ENCODE measurements around the gene MRPL21. TPM values are rescaled to one million over a fixed set of nuclear protein-coding genes. Genes with fewer than 3 reads are reported as not detected.

The MRPL21 gene
- total RNA-seq, 1 experiment from 2014 or later, result 126 TPM

DNA sequence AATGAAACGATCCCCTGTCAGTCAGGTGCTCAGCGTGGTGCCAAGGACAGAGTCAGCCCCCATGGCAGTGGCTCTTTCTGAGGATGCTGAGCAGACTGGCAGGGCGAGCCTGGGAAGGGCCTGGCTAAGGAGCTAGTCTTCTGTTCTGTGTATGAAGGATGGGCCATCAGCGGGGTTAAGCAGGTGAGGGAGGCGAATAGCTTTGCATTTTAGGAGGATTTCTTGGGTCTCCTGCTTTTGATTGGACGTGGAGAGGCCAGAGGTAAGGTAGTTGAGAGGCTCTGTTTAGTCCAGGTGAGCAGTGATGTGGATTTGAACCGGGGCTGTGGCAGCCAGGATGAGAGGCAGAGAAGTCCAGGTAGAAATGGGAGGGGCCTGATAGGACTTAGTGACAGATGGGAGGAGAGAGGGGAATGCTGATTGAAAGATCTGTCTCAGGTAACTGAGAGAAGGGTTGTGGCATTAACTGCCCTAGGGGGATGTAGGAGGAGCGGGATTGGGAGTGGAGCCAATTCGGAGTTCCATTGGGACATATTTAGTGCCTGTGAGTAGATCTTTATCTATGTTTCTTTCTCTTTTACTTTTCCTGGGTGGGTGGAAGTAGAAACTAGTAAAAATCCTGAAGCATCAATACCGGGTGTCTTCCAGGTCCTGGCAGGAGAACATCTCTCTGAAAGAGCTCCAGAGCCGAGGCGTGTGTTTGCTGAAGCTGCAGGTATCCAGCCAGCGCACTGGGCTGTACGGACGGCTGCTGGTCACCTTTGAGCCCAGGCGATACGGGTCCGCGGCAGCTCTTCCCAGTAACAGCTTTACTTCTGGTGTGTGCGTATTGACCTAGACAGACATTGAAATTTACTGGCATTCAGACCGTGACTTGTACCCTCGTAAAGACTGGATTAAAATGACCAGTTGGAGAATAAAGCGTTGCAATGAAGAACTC, 2.1 kb upstream of the MRPL21 start:
- POLR2A ChIA-PET (ENCODE audit: low non-redundant PET), result no interaction called here
- peaks cover 22% of the 10 kb centered on the region for H3K4me1 ChIP-seq (ENCODE audit: insufficient read depth, low read length, poor library complexity, severe bottlenecking)
- H3K36me3 ChIP-seq (ENCODE audit: insufficient read depth, low read length, poor library complexity, severe bottlenecking), result peaks cover 39% of the 10 kb centered on the region
- no peak overlapping the region for H3K27ac ChIP-seq (ENCODE audit: low read depth, low read length, poor library complexity, severe bottlenecking)
- no peak for DNase-seq (ENCODE audit: low spot score)
- CTCF ChIA-PET, result no interaction called here
- intact Hi-C loops (cut with micrococcal nuclease; ENCODE audit: unreplicated experiment), result no loop called here
- no peaks in the 10 kb centered on the region for H3K9me3 ChIP-seq (ENCODE audit: low read depth, low read length, poor library complexity, severe bottlenecking)
- TF ChIP-seq EZH2 (IDR thresholded peaks at IDR 0.05; ENCODE audit: borderline replicate concordance, low read depth, low read length, poor library complexity, severe bottlenecking), result no peak
- TF ChIP-seq, protein P1, sequence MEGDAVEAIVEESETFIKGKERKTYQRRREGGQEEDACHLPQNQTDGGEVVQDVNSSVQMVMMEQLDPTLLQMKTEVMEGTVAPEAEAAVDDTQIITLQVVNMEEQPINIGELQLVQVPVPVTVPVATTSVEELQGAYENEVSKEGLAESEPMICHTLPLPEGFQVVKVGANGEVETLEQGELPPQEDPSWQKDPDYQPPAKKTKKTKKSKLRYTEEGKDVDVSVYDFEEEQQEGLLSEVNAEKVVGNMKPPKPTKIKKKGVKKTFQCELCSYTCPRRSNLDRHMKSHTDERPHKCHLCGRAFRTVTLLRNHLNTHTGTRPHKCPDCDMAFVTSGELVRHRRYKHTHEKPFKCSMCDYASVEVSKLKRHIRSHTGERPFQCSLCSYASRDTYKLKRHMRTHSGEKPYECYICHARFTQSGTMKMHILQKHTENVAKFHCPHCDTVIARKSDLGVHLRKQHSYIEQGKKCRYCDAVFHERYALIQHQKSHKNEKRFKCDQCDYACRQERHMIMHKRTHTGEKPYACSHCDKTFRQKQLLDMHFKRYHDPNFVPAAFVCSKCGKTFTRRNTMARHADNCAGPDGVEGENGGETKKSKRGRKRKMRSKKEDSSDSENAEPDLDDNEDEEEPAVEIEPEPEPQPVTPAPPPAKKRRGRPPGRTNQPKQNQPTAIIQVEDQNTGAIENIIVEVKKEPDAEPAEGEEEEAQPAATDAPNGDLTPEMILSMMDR (conservative IDR thresholded peaks at IDR 0.05; ENCODE audit: low read depth, low read length), result no peak
- BruUV-seq (replicated peaks), result no TSS peak
- H3K27me3 ChIP-seq (replicated peaks; ENCODE audit: insufficient read depth, low read depth, low read length, poor library complexity), result no peaks in the 10 kb centered on the region
- H3K4me3 ChIP-seq (ENCODE audit: low read depth, low read length, poor library complexity, severe bottlenecking), result peak overlapping the region; percentile 93

DNA sequence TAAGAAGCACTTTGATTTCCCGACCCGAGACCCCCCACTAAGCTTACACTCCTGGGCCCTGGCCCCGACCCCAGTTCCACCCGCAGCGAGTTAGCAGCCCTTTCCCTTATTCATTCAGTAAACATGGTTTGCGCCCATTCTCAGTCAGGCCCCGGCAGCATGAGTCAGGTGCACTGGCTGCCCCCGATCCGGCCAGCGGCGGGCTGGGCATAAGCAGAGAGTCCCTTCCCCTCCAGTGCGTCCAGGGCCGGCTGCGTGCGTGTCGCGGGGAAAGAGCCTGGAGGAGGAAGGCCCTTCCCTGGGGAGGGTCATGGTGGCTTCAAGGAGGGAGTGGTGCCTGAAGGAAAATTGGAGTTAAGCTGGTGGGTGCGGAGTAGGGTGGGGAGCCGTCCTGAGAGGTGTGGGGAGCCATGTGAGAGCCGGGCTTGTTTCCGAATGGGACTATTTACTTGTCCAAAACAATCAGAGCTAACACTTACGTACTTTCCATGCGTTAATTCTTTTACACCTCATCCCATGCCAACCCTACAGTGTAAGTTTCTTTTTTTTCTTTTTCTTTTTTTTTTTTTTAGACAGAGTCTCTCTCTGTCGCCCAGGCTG, 716 bp upstream of the MRPL21 start:
- Histone ChIP-seq H3K4me3 (ENCODE audit: low read depth, low read length, poor library complexity, severe bottlenecking) (peak overlapping the region; percentile 93), H3K4me1 (ENCODE audit: insufficient read depth, low read length, poor library complexity, severe bottlenecking) (peaks cover 22% of the 10 kb centered on the region), H3K36me3 (ENCODE audit: insufficient read depth, low read length, poor library complexity, severe bottlenecking) (peaks cover 39% of the 10 kb centered on the region), H3K27me3 (replicated peaks; ENCODE audit: insufficient read depth, low read depth, low read length, poor library complexity) (no peaks in the 10 kb centered on the region), H3K9me3 (ENCODE audit: low read depth, low read length, poor library complexity, severe bottlenecking) (no peaks in the 10 kb centered on the region), H3K27ac (ENCODE audit: low read depth, low read length, poor library complexity, severe bottlenecking) (peak overlapping the region; percentile 92)
- ChIA-PET POLR2A (ENCODE audit: low non-redundant PET) (no interaction called here), CTCF (no interaction called here)
- intact Hi-C loops (cut with micrococcal nuclease; ENCODE audit: unreplicated experiment), result no loop called here
- BruUV-seq (replicated peaks), result no TSS peak
- peak; percentile 36 for DNase-seq (ENCODE audit: low spot score)
- TF ChIP-seq, protein P1 (conservative IDR thresholded peaks at IDR 0.05; ENCODE audit: low read depth, low read length), result no peak
- no peak for TF ChIP-seq EZH2 (IDR thresholded peaks at IDR 0.05; ENCODE audit: borderline replicate concordance, low read depth, low read length, poor library complexity, severe bottlenecking)

DNA sequence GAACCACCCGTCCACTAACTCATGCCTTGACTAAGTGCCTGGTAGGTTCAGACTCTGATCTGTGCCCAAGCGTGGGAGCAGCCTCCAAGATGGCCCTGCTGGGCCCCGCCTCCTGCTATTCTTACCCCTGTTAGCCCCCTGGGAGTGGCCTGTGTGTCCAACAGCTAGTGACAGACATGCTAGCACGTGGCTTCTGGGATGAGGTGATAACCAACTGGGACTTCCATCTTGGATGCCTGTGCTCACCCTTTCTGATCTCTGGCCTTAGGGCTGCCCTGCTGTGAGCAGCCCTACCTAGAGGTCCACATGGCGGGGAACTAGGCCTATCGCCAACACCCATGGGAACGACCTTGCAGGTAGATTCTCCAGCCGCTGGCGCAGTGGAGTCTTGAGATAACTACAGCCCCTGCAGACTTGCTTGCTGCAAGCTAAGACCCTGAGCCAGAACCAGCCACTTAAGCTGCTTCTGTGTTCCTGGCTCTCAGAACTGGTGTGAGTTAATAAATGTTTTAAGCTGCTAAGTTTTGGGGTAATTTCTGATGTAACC, 2.7 kb downstream of the MRPL21 start:
- no TSS peak for BruUV-seq (replicated peaks)
- DNase-seq (ENCODE audit: low spot score), result no peak
- Histone ChIP-seq H3K27ac (ENCODE audit: low read depth, low read length, poor library complexity, severe bottlenecking) (no peak overlapping the region), H3K4me3 (ENCODE audit: low read depth, low read length, poor library complexity, severe bottlenecking) (no peak overlapping the region), H3K36me3 (ENCODE audit: insufficient read depth, low read length, poor library complexity, severe bottlenecking) (peaks cover 44% of the 10 kb centered on the region), H3K9me3 (ENCODE audit: low read depth, low read length, poor library complexity, severe bottlenecking) (no peaks in the 10 kb centered on the region), H3K4me1 (ENCODE audit: insufficient read depth, low read length, poor library complexity, severe bottlenecking) (peaks cover 22% of the 10 kb centered on the region), H3K27me3 (replicated peaks; ENCODE audit: insufficient read depth, low read depth, low read length, poor library complexity) (no peaks in the 10 kb centered on the region)
- ChIA-PET POLR2A (ENCODE audit: low non-redundant PET) (no interaction called here), CTCF (no interaction called here)
- TF ChIP-seq, protein P1 (conservative IDR thresholded peaks at IDR 0.05; ENCODE audit: low read depth, low read length), result no peak
- no peak for TF ChIP-seq EZH2 (IDR thresholded peaks at IDR 0.05; ENCODE audit: borderline replicate concordance, low read depth, low read length, poor library complexity, severe bottlenecking)
- intact Hi-C loops (cut with micrococcal nuclease; ENCODE audit: unreplicated experiment), result no loop called here

Measured in A673 (cell line).